ENCODE measurements around the gene ZDHHC17. TPM values are rescaled to one million over a fixed set of nuclear protein-coding genes. Genes with fewer than 3 reads are reported as not detected.
"Not testable (repeated sequence)": the region's sequence is repeated elsewhere in the genome, so short reads cannot be mapped to it uniquely, and the experiment has no call there.

ZDHHC17 gene
- 22.2 TPM for polyA plus RNA-seq (2013, experiment 1 of 2)
- 23.9 TPM for polyA plus RNA-seq (2013, experiment 2 of 2)

- under 1% methylated on average over 93 of the region's 93 CpGs for WGBS
Measured at GRCh38 chr12:76763746-76764675, at the start of gene ZDHHC17. ZDHHC17 (plus strand) TSS chr12:76764115; CDS start chr12:76764237, 122 bp downstream.

GRCh38 chr12:76714415-76714814, 49.5 kb upstream of the ZDHHC17 start:
- Histone ChIP-seq H3K36me3 (ENCODE audit: insufficient read depth, low read length) (no peaks in the 10 kb centered on the region), H3K27me3 (ENCODE audit: insufficient read depth, low read length) (no peaks in the 10 kb centered on the region), H3K4me3 (ENCODE audit: low read length) (no peak overlapping the region), H3K4me1 (ENCODE audit: insufficient read depth, low read length) (peaks cover 25% of the 10 kb centered on the region; the same call in 1 of the 2 replicates), H3K27ac (ENCODE audit: low read depth, low read length) (no peak overlapping the region), H3K9ac (ENCODE audit: low read depth, low read length) (no peak overlapping the region), H3K9me3 (ENCODE audit: insufficient read depth, low read depth, low read length) (no peaks in the 10 kb centered on the region)
- no CpG with 5 or more reads among the region's 1 CpG for WGBS

More at GRCh38 chr12:76763746-76764675, at the start of gene ZDHHC17:
- Histone ChIP-seq H3K4me1 (ENCODE audit: insufficient read depth, low read length) (peaks cover 21% of the 10 kb centered on the region), H3K36me3 (ENCODE audit: insufficient read depth, low read length) (no peaks in the 10 kb centered on the region), H3K27me3 (ENCODE audit: insufficient read depth, low read length) (no peaks in the 10 kb centered on the region), H3K9me3 (ENCODE audit: insufficient read depth, low read depth, low read length) (no peaks in the 10 kb centered on the region), H3K4me3 (ENCODE audit: low read length) (peak within 1 kb of the TSS; percentile 86), H3K27ac (ENCODE audit: low read depth, low read length) (peak within 1 kb of the TSS; percentile 97), H3K9ac (ENCODE audit: low read depth, low read length) (peak within 1 kb of the TSS; percentile 97)

GRCh38 chr12:76714861-76715260, 49.1 kb upstream of the ZDHHC17 start:
- no peaks in the 10 kb centered on the region for H3K27me3 ChIP-seq (ENCODE audit: insufficient read depth, low read length)
- H3K27ac ChIP-seq (ENCODE audit: low read depth, low read length), result no peak overlapping the region
- 83% methylated on average over 2 of the region's 3 CpGs for WGBS
- H3K9me3 ChIP-seq (ENCODE audit: insufficient read depth, low read depth, low read length), result no peaks in the 10 kb centered on the region
- H3K4me3 ChIP-seq (ENCODE audit: low read length), result no peak overlapping the region
- H3K4me1 ChIP-seq (ENCODE audit: insufficient read depth, low read length), result peaks cover 25% of the 10 kb centered on the region; the same call in 1 of the 2 replicates
- H3K36me3 ChIP-seq (ENCODE audit: insufficient read depth, low read length), result no peaks in the 10 kb centered on the region
- H3K9ac ChIP-seq (ENCODE audit: low read depth, low read length), result no peak overlapping the region

GRCh38 chr12:76715332-76715731, 48.6 kb upstream of the ZDHHC17 start:
- H3K4me1 ChIP-seq (ENCODE audit: insufficient read depth, low read length), result peaks cover 25% of the 10 kb centered on the region; the same call in 1 of the 2 replicates
- no peaks in the 10 kb centered on the region for H3K36me3 ChIP-seq (ENCODE audit: insufficient read depth, low read length)
- 80% methylated on average over 3 of the region's 3 CpGs for WGBS
- no peak overlapping the region for H3K27ac ChIP-seq (ENCODE audit: low read depth, low read length)
- H3K9me3 ChIP-seq (ENCODE audit: insufficient read depth, low read depth, low read length), result no peaks in the 10 kb centered on the region
- H3K9ac ChIP-seq (ENCODE audit: low read depth, low read length), result no peak overlapping the region
- H3K4me3 ChIP-seq (ENCODE audit: low read length), result no peak overlapping the region
- H3K27me3 ChIP-seq (ENCODE audit: insufficient read depth, low read length), result no peaks in the 10 kb centered on the region

- H3K4me3 ChIP-seq (ENCODE audit: low read length), result no peak overlapping the region
- 100% methylated on average over 1 of the region's 1 CpG for WGBS
- H3K9ac ChIP-seq (ENCODE audit: low read depth, low read length), result no peak overlapping the region
- no peaks in the 10 kb centered on the region for H3K36me3 ChIP-seq (ENCODE audit: insufficient read depth, low read length)
- H3K27me3 ChIP-seq (ENCODE audit: insufficient read depth, low read length), result no peaks in the 10 kb centered on the region
- H3K9me3 ChIP-seq (ENCODE audit: insufficient read depth, low read depth, low read length), result no peaks in the 10 kb centered on the region
- peaks cover 25% of the 10 kb centered on the region; the same call in 1 of the 2 replicates for H3K4me1 ChIP-seq (ENCODE audit: insufficient read depth, low read length)
- no peak overlapping the region for H3K27ac ChIP-seq (ENCODE audit: low read depth, low read length)
Measured at GRCh38 chr12:76717314-76717713, 46.6 kb upstream of the ZDHHC17 start.

GRCh38 chr12:76719171-76720041, 44.5 kb upstream of the ZDHHC17 start:
- no peak overlapping the region for H3K4me3 ChIP-seq (ENCODE audit: low read length)
- WGBS, result 89% methylated on average over 5 of the region's 5 CpGs
- H3K27me3 ChIP-seq (ENCODE audit: insufficient read depth, low read length), result no peaks in the 10 kb centered on the region
- peaks cover 18% of the 10 kb centered on the region; the same call in 1 of the 2 replicates for H3K4me1 ChIP-seq (ENCODE audit: insufficient read depth, low read length)
- H3K9me3 ChIP-seq (ENCODE audit: insufficient read depth, low read depth, low read length), result no peaks in the 10 kb centered on the region
- no peaks in the 10 kb centered on the region for H3K36me3 ChIP-seq (ENCODE audit: insufficient read depth, low read length)
- H3K27ac ChIP-seq (ENCODE audit: low read depth, low read length), result no peak overlapping the region
- no peak overlapping the region for H3K9ac ChIP-seq (ENCODE audit: low read depth, low read length)

- 86% methylated on average over 2 of the region's 2 CpGs for WGBS
- Histone ChIP-seq H3K9ac (ENCODE audit: low read depth, low read length) (no peak overlapping the region), H3K27me3 (ENCODE audit: insufficient read depth, low read length) (no peaks in the 10 kb centered on the region), H3K9me3 (ENCODE audit: insufficient read depth, low read depth, low read length) (no peaks in the 10 kb centered on the region), H3K4me1 (ENCODE audit: insufficient read depth, low read length) (peaks cover 13% of the 10 kb centered on the region; the same call in 1 of the 2 replicates), H3K27ac (ENCODE audit: low read depth, low read length) (no peak overlapping the region), H3K4me3 (ENCODE audit: low read length) (no peak overlapping the region), H3K36me3 (ENCODE audit: insufficient read depth, low read length) (no peaks in the 10 kb centered on the region)
Measured at GRCh38 chr12:76720068-76720467, 43.8 kb upstream of the ZDHHC17 start.

- H3K9ac ChIP-seq (ENCODE audit: low read depth, low read length), result no peak overlapping the region
- H3K4me1 ChIP-seq (ENCODE audit: insufficient read depth, low read length), result no peaks in the 10 kb centered on the region
- no peaks in the 10 kb centered on the region for H3K9me3 ChIP-seq (ENCODE audit: insufficient read depth, low read depth, low read length)
- H3K27ac ChIP-seq (ENCODE audit: low read depth, low read length), result no peak overlapping the region
- H3K27me3 ChIP-seq (ENCODE audit: insufficient read depth, low read length), result no peaks in the 10 kb centered on the region
- no peak overlapping the region for H3K4me3 ChIP-seq (ENCODE audit: low read length)
- H3K36me3 ChIP-seq (ENCODE audit: insufficient read depth, low read length), result no peaks in the 10 kb centered on the region
Measured at GRCh38 chr12:76726626-76727025, 37.3 kb upstream of the ZDHHC17 start.

- not testable (repeated sequence) for H3K4me1 ChIP-seq (ENCODE audit: insufficient read depth, low read length); H3K27ac ChIP-seq (ENCODE audit: low read depth, low read length); H3K4me3 ChIP-seq (ENCODE audit: low read length); H3K36me3 ChIP-seq (ENCODE audit: insufficient read depth, low read length); H3K9ac ChIP-seq (ENCODE audit: low read depth, low read length); H3K27me3 ChIP-seq (ENCODE audit: insufficient read depth, low read length)
- 91% methylated on average over 1 of the region's 3 CpGs for WGBS
- peaks cover 11% of the 10 kb centered on the region for H3K9me3 ChIP-seq (ENCODE audit: insufficient read depth, low read depth, low read length)
Measured at GRCh38 chr12:76732188-76732587, 31.7 kb upstream of the ZDHHC17 start.

GRCh38 chr12:76737689-76738088, 26.2 kb upstream of the ZDHHC17 start:
- not testable (repeated sequence) for H3K4me3 ChIP-seq (ENCODE audit: low read length)

More at GRCh38 chr12:76737689-76738088, 26.2 kb upstream of the ZDHHC17 start:
- not testable (repeated sequence) for H3K4me1 ChIP-seq (ENCODE audit: insufficient read depth, low read length); H3K36me3 ChIP-seq (ENCODE audit: insufficient read depth, low read length); H3K27ac ChIP-seq (ENCODE audit: low read depth, low read length); H3K9ac ChIP-seq (ENCODE audit: low read depth, low read length); H3K27me3 ChIP-seq (ENCODE audit: insufficient read depth, low read length)
- 83% methylated on average over 1 of the region's 2 CpGs for WGBS
- peaks cover 28% of the 10 kb centered on the region for H3K9me3 ChIP-seq (ENCODE audit: insufficient read depth, low read depth, low read length)
